OCI-LY1 (cell line): ENCODE data around the gene EPAS1.

ENCODE experiments used
- EZH2 ChIP-seq: fragments of 200-600 bp; sonication (generic), shearing (Covaris generic); IDR thresholded peaks from 2 replicates; pipeline ENCODE4 v1.8.0; 2017; ENCODE audit warnings: borderline replicate concordance, mixed run types, mild to moderate bottlenecking, antibody characterized with exemption, low read length, moderate library complexity, mixed read lengths
- TF ChIP-seq, protein P1 (sequence below): fragments of 200-600 bp; sonication (generic), shearing (Covaris generic); IDR thresholded peaks from 2 replicates; pipeline ENCODE4 v1.5.1; 2017; ENCODE audit warnings: mild to moderate bottlenecking, antibody characterized with exemption, low read length, moderate library complexity, mixed read lengths

DNA sequence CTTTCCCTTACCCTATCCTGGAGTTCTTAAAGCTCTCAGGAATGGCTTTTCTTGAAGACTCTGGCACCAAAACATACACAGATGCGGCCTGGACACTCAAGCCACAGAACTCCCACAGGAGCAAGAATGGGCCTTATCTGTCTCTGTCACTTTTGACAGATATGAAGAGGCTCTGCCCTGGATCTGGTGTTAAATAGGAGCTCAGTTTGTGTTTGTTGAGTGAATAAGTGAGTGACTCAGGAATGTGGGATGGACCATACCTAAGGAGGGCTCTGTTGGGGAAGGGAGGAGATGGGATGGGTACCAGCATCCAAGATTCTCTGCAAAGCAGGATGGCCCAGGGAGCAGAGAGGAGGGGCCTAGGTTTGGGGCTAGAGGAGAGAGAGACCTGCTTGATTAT lies 33.9 kb upstream of the EPAS1 start:
- TF ChIP-seq, protein P1, sequence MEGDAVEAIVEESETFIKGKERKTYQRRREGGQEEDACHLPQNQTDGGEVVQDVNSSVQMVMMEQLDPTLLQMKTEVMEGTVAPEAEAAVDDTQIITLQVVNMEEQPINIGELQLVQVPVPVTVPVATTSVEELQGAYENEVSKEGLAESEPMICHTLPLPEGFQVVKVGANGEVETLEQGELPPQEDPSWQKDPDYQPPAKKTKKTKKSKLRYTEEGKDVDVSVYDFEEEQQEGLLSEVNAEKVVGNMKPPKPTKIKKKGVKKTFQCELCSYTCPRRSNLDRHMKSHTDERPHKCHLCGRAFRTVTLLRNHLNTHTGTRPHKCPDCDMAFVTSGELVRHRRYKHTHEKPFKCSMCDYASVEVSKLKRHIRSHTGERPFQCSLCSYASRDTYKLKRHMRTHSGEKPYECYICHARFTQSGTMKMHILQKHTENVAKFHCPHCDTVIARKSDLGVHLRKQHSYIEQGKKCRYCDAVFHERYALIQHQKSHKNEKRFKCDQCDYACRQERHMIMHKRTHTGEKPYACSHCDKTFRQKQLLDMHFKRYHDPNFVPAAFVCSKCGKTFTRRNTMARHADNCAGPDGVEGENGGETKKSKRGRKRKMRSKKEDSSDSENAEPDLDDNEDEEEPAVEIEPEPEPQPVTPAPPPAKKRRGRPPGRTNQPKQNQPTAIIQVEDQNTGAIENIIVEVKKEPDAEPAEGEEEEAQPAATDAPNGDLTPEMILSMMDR: no peak
- no peak for TF ChIP-seq EZH2
